Measurements from ENCODE around the gene ZNF362. TPM values are rescaled to one million over a fixed set of nuclear protein-coding genes. Genes with fewer than 3 reads are reported as not detected.
A peak's percentile ranks its signal among the peaks of the same experiment; 100 is the strongest.

Gene ZNF362
- 10 to 100 TPM; 20.7 to 44.1 (median 26.7) TPM for total RNA-seq

GRCh38 chr1:33256471-33257206, at the start of gene ZNF362:
TSS of gene ZNF362 (plus strand) at chr1:33256492. CDS start at chr1:33270575, 14,083 bp downstream.
- Histone ChIP-seq H3K4me3 (replicated peaks in 1 of 3) (peak within 1 kb of the TSS; percentile 8 to 58 (median 44)), H3K9me3 (no peaks in the 10 kb centered on the region), H3K27ac (peak within 1 kb of the TSS; percentile 91 to 94 (median 92)), H3K27me3 (no peaks in the 10 kb centered on the region), H3K4me1 (peaks cover 25 to 46% of the 10 kb centered on the region in 2 donors), H3K36me3 (no peaks in the 10 kb centered on the region)
- peak; percentile 58 to 59 for DNase-seq
- intact Hi-C loops (cut with DNase I), result loop anchor here (10.0 kb wide), 1 partner anchor 112 kb away; no protein-coding TSS in a partner anchor
- WGBS, 2 donors, result 0% methylated on average over 11 to 12 of the region's 88 CpGs
- TF ChIP-seq POLR2A (IDR thresholded peaks at IDR 0.05) (peak in 1 of 2 donors; percentile 21), CTCF (IDR thresholded peaks at IDR 0.05) (peak in 1 of 6 experiments; percentile 17)

GRCh38 chr1:33211972-33212371, 44.3 kb upstream of the ZNF362 start:
- TF ChIP-seq CTCF (IDR thresholded peaks at IDR 0.05), result no peak
- TF ChIP-seq POLR2A (IDR thresholded peaks at IDR 0.05), result no peak
- no peaks in the 10 kb centered on the region for H3K4me1 ChIP-seq
- H3K27me3 ChIP-seq, result no peaks in the 10 kb centered on the region
- intact Hi-C loops (cut with DNase I), result loop anchor here (10.0 kb wide), 1 partner anchor 253 kb away; no protein-coding TSS in a partner anchor
- 95 to 98% methylated on average over 3 of the region's 3 CpGs for WGBS, 2 donors
- DNase-seq, result no peak
- H3K36me3 ChIP-seq, result no peaks in the 10 kb centered on the region
- no peaks in the 10 kb centered on the region for H3K9me3 ChIP-seq
- H3K4me3 ChIP-seq (replicated peaks in 1 of 3), result no peak overlapping the region
- no peak overlapping the region for H3K27ac ChIP-seq

- Histone ChIP-seq H3K4me3 (replicated peaks in 1 of 3) (no peak overlapping the region), H3K4me1 (no peaks in the 10 kb centered on the region), H3K36me3 (no peaks in the 10 kb centered on the region), H3K27ac (no peak overlapping the region), H3K27me3 (no peaks in the 10 kb centered on the region), H3K9me3 (no peaks in the 10 kb centered on the region)
- 90% methylated on average over 7 of the region's 7 CpGs for WGBS, 2 donors
- no peak for DNase-seq
- TF ChIP-seq POLR2A (IDR thresholded peaks at IDR 0.05), result no peak
- no peak for TF ChIP-seq CTCF (IDR thresholded peaks at IDR 0.05)
- intact Hi-C loops (cut with DNase I), result loop anchor here (10.0 kb wide), 1 partner anchor 245 kb away; no protein-coding TSS in a partner anchor
Observed at GRCh38 chr1:33219886-33220661, 36.2 kb upstream of the ZNF362 start.

- no peaks in the 10 kb centered on the region for H3K9me3 ChIP-seq
- H3K27me3 ChIP-seq, result no peaks in the 10 kb centered on the region
- no peak overlapping the region for H3K27ac ChIP-seq
- 60 to 67% methylated on average over 12 of the region's 12 CpGs for WGBS, 2 donors
- H3K4me1 ChIP-seq, result no peaks in the 10 kb centered on the region
- DNase-seq, result no peak
- no peaks in the 10 kb centered on the region for H3K36me3 ChIP-seq
- TF ChIP-seq CTCF (IDR thresholded peaks at IDR 0.05), result no peak
- TF ChIP-seq POLR2A (IDR thresholded peaks at IDR 0.05), result no peak
- intact Hi-C loops (cut with DNase I), result no loop called here
- H3K4me3 ChIP-seq (replicated peaks in 1 of 3), result no peak overlapping the region
Observed at GRCh38 chr1:33220676-33221384, 35.5 kb upstream of the ZNF362 start.

Data from thyroid gland (tissue), 4 donors.